Liver (tissue), 9 donors: Measurements from ENCODE around the gene STAMBPL1. TPM values are rescaled to one million over a fixed set of nuclear protein-coding genes. Genes with fewer than 3 reads are reported as not detected.

ENCODE experiments used
- DNase-seq: peaks from one replicate; pipeline ENCODE4 v3.0.0-alpha.2; 2017; ENCODE audit warnings: low spot score
- H3K27ac ChIP-seq, 2 donors: one replicate each; pipeline ENCODE4 v1.7.0; 2013; ENCODE audit warnings: inconsistent platforms in 2 of 2, low read length in 2 of 2, control low read depth in 1 of 2, low read depth in 1 of 2, mild to moderate bottlenecking in 1 of 2
- H3K27me3 ChIP-seq, 4 donors: one replicate each; pipeline versions ENCODE4 v1.6.1 to v1.7.0; 2013; ENCODE audit warnings: low read length in 3 of 4, inconsistent platforms in 1 of 4, mild to moderate bottlenecking in 1 of 4, moderate library complexity in 1 of 4; ENCODE audit not compliant: control insufficient read depth in 4 of 4, insufficient read depth in 4 of 4
- H3K36me3 ChIP-seq, 4 donors: one replicate each; pipeline versions ENCODE4 v1.6.1 to v1.7.0; 2013; ENCODE audit warnings: low read length in 3 of 4, mild to moderate bottlenecking in 3 of 4, low read depth in 1 of 4, moderate library complexity in 1 of 4; ENCODE audit not compliant: control insufficient read depth in 4 of 4, insufficient read depth in 3 of 4
- H3K4me1 ChIP-seq, 4 donors: one replicate each; pipeline versions ENCODE4 v1.6.1 to v1.7.0; 2013; ENCODE audit warnings: low read length in 3 of 4, mild to moderate bottlenecking in 3 of 4, moderate library complexity in 1 of 4; ENCODE audit not compliant: control insufficient read depth in 4 of 4, insufficient read depth in 4 of 4
- H3K4me3 ChIP-seq, 3 donors: one replicate each; pipeline versions ENCODE4 v1.6.1 to v1.7.0; 2013; ENCODE audit warnings: low read length in 3 of 3, control low read depth in 1 of 3, low read depth in 1 of 3, mild to moderate bottlenecking in 1 of 3
- H3K9ac ChIP-seq, 2 donors: one replicate each; pipeline ENCODE4 v1.7.0; 2013; ENCODE audit warnings: low read length in 2 of 2, mild to moderate bottlenecking in 2 of 2, moderate library complexity in 2 of 2, control low read depth in 1 of 2, low read depth in 1 of 2
- H3K9me3 ChIP-seq, 4 donors: one replicate each; pipeline versions ENCODE4 v1.6.1 to v1.7.0; 2013; ENCODE audit warnings: low read length in 3 of 4; ENCODE audit not compliant: control insufficient read depth in 4 of 4
- ATF3 ChIP-seq: IDR thresholded peaks from 2 replicates; pipeline ENCODE4 v1.6.1; 2016; ENCODE audit warnings: antibody characterized with exemption
- CTCF ChIP-seq: fragments of 150-350 bp; IDR thresholded peaks from 2 replicates; pipeline ENCODE4 v1.5.1; 2017; ENCODE audit warnings: improper control_type of control experiment, low read depth, low read length; ENCODE audit not compliant: missing input control
- EGR1 ChIP-seq, 2 donors: IDR thresholded peaks; 2 replicates each; pipeline ENCODE4 v1.6.1; 2016 to 2018; ENCODE audit warnings: antibody characterized with exemption in 2 of 2, low read depth in 2 of 2
- FOXA1 ChIP-seq: IDR thresholded peaks from 2 replicates; pipeline ENCODE4 v1.6.1; 2016; ENCODE audit warnings: antibody characterized with exemption
- FOXA2 ChIP-seq: IDR thresholded peaks from 2 replicates; pipeline ENCODE4 v1.6.1; 2016; ENCODE audit warnings: antibody characterized with exemption
- GABPA ChIP-seq, 2 donors: IDR thresholded peaks in 1 of 2; conservative IDR thresholded peaks in 1 of 2; 2 replicates each; pipeline ENCODE4 v1.6.1; 2016; ENCODE audit warnings: antibody characterized with exemption in 2 of 2, mild to moderate bottlenecking in 1 of 2, moderate library complexity in 1 of 2
- HNF4A ChIP-seq, 2 donors: conservative IDR thresholded peaks; 2 replicates each; pipeline ENCODE4 v1.6.1; 2016; ENCODE audit warnings: antibody characterized with exemption in 2 of 2, mild to moderate bottlenecking in 2 of 2
- HNF4G ChIP-seq: IDR thresholded peaks from 2 replicates; pipeline ENCODE4 v1.6.1; 2016; ENCODE audit warnings: antibody characterized with exemption
- JUND ChIP-seq, 2 donors: IDR thresholded peaks; 2 replicates each; pipeline ENCODE4 v1.6.1; 2016; ENCODE audit warnings: antibody characterized with exemption in 2 of 2
- MAX ChIP-seq: IDR thresholded peaks from 2 replicates; pipeline ENCODE4 v1.6.1; 2016; ENCODE audit warnings: antibody characterized with exemption
- NR2F2 ChIP-seq: IDR thresholded peaks from 2 replicates; pipeline ENCODE4 v1.6.1; 2016; ENCODE audit warnings: antibody characterized with exemption
- RAD21 ChIP-seq, 2 donors: IDR thresholded peaks; 2 replicates each; pipeline ENCODE4 v1.6.1; 2016; ENCODE audit warnings: antibody characterized with exemption in 2 of 2, mild to moderate bottlenecking in 2 of 2
- REST ChIP-seq: IDR thresholded peaks from 2 replicates; pipeline ENCODE4 v1.6.1; 2016; ENCODE audit warnings: antibody characterized with exemption, mild to moderate bottlenecking
- RXRA ChIP-seq, 2 donors: IDR thresholded peaks; 2 replicates each; pipeline ENCODE4 v1.6.1; 2017 to 2018; ENCODE audit warnings: antibody characterized with exemption in 2 of 2, mild to moderate bottlenecking in 1 of 2
- SP1 ChIP-seq: IDR thresholded peaks from 2 replicates; pipeline ENCODE4 v1.6.1; 2018; ENCODE audit warnings: antibody characterized with exemption, mild to moderate bottlenecking
- TAF1 ChIP-seq: conservative IDR thresholded peaks from 2 replicates; pipeline ENCODE4 v1.6.1; 2016; ENCODE audit warnings: antibody characterized with exemption, mild to moderate bottlenecking
- YY1 ChIP-seq: IDR thresholded peaks from 2 replicates; pipeline ENCODE4 v1.6.1; 2016; ENCODE audit warnings: antibody characterized with exemption, mild to moderate bottlenecking
- ZBTB33 ChIP-seq: IDR thresholded peaks from 2 replicates; pipeline ENCODE4 v1.6.1; 2016; ENCODE audit warnings: antibody characterized with exemption
- WGBS: extraction: QIAGEN DNeasy Blood & Tissue Kit; methylation state at CpG from one replicate; pipeline ENCODE4 v1.1.7; 2013; 5-methylcytosine and 5-hydroxymethylcytosine counted together
- polyA plus RNA-seq, 2 donors: library from polyadenylated mRNA; stranded (reverse) in 1 of 2; unstranded in 1 of 2; fragments of 200-250 nt in 1 of 2; fragments of >200 nt in 1 of 2; fragmentation: Nextera tagmentation in 1 of 2; extraction: Ambion mirVana in 1 of 2; gene quantifications; one replicate each; pipeline versions ENCODE4 v1.2.1 to v1.2.3, GENCODE V29; 2013 to 2015
- total RNA-seq, 2 donors: library from RNA; depleted of rRNA; stranded (reverse); fragments of >200 nt; gene quantifications; one replicate each; pipeline ENCODE4 v1.2.3, GENCODE V29; 2014
- donor health status: healthy.
- donor health status: healthy.
- donor health status: healthy.
- donor health status: healthy.
- donor health status: healthy.

STAMBPL1 gene
- total and polyA plus RNA-seq, 4 donors, result 1.3 to 8.0 (median 3.7) TPM

GRCh38 chr10:88938039-88938438 lies 58.0 kb downstream of the STAMBPL1 start:
- H3K36me3 ChIP-seq, result peaks cover 0 to 2% (median 0%) of the 10 kb centered on the region in 4 donors
- H3K9me3 ChIP-seq, result no peaks in the 10 kb centered on the region
- H3K4me1 ChIP-seq, result peaks cover 3 to 10% (median 7%) of the 10 kb centered on the region in 4 donors
- no peaks in the 10 kb centered on the region for H3K27me3 ChIP-seq
- H3K4me3 ChIP-seq, result no peak overlapping the region
- TF ChIP-seq MAX, result no peak
- TF ChIP-seq YY1, result no peak
- TF ChIP-seq HNF4G, result no peak
- TF ChIP-seq ZBTB33, result no peak
- no peak for TF ChIP-seq ATF3
- TF ChIP-seq REST, result no peak
- TF ChIP-seq NR2F2, result no peak
- no peak for TF ChIP-seq GABPA (IDR thresholded peaks at IDR 0.05 in 1 of 2, conservative IDR thresholded peaks at IDR 0.05 in 1 of 2)
- no peak for TF ChIP-seq CTCF
- TF ChIP-seq JUND (IDR thresholded peaks at IDR 0.05), result no peak
- TF ChIP-seq TAF1, result no peak
- TF ChIP-seq RXRA (IDR thresholded peaks at IDR 0.05), result no peak
- TF ChIP-seq HNF4A (conservative IDR thresholded peaks at IDR 0.05), result no peak
- no peak for TF ChIP-seq SP1
- no peak for TF ChIP-seq RAD21 (IDR thresholded peaks at IDR 0.05)
- no peak for TF ChIP-seq EGR1 (IDR thresholded peaks at IDR 0.05; ENCODE audit: low read depth in 2 of 2)
- TF ChIP-seq FOXA2, result no peak
- no peak for TF ChIP-seq FOXA1
- DNase-seq, result no peak
- no peak overlapping the region for H3K9ac ChIP-seq
- H3K27ac ChIP-seq, result no peak overlapping the region
- WGBS, result 96% methylated on average over 3 of the region's 3 CpGs
